ENCODE results near the gene SELENOH. TPM values are rescaled to one million over a fixed set of nuclear protein-coding genes. Genes with fewer than 3 reads are reported as not detected.

Gene SELENOH
- total RNA-seq, 1 experiment from 2014 or later, result 112 TPM

GRCh38 chr11:57778318-57779037, 37.2 kb downstream of the SELENOH start:
- H3K9me3 ChIP-seq (ENCODE audit: control insufficient read depth, insufficient read depth, low read depth, low read length), result no peaks in the 10 kb centered on the region
- ATAC-seq, result peak; percentile 94
- peak; percentile 78 for DNase-seq (ENCODE audit: low read depth, low spot score)
- intact Hi-C loops (cut with micrococcal nuclease; ENCODE audit: unreplicated experiment), result no loop called here
- in situ Hi-C loops (cut with HindIII; ENCODE audit: low pct_unique_long_range_greater_than_20kb, low sequenced_read_pairs), result no loop called here
- H3K4me1 ChIP-seq (ENCODE audit: control insufficient read depth, insufficient read depth, low read length), result peaks cover 86% of the 10 kb centered on the region
- H3K27ac ChIP-seq (ENCODE audit: low read length), result peak overlapping the region; percentile 99
- no peaks in the 10 kb centered on the region; the same call in 1 of the 2 replicates for H3K36me3 ChIP-seq (ENCODE audit: control insufficient read depth, insufficient read depth, low read length)
- TF ChIP-seq REST (IDR thresholded peaks at IDR 0.05; ENCODE audit: insufficient read depth in 1 of 2, low read depth in 2 of 2, low read length in 1 of 2) (no peak), SIN3A (IDR thresholded peaks at IDR 0.05; ENCODE audit: borderline replicate concordance, insufficient read depth, low read depth, low read length) (peak; percentile 87; the same call in 1 of the 2 replicates), POLR2AphosphoS5 (IDR thresholded peaks at IDR 0.05; ENCODE audit: low read depth, low read length) (peak; percentile 82), TCF7L2 (IDR thresholded peaks at IDR 0.05; ENCODE audit: low read depth, low read length) (peak; percentile 60; the same call in 1 of the 2 replicates)
- no TSS peak for BruUV-seq (replicated peaks)
- POLR2A ChIA-PET, result interaction anchor here (0.6 to 2.1 kb wide), 8 partner anchors 9 to 456 kb away, joined by 3 to 22 read pairs (median 4); partner anchors contain the start of gene CTNND1
- CTCF ChIA-PET, result interaction anchor here (0.6 to 0.9 kb wide), 4 partner anchors 14 to 27 kb away, joined by 3 to 6 read pairs (median 4); partner anchors contain the start of gene BTBD18
- no peaks in the 10 kb centered on the region for H3K27me3 ChIP-seq (ENCODE audit: control insufficient read depth, insufficient read depth, low read length)
- peak overlapping the region; percentile 30 to 43 for H3K4me3 ChIP-seq (ENCODE audit: low read depth in 2 of 2, low read length in 2 of 2)

- DNase-seq (ENCODE audit: low read depth, low spot score) (no peak), ATAC-seq (peak; percentile 54; the same call in 1 of the 2 replicates)
- Histone ChIP-seq H3K4me1 (ENCODE audit: control insufficient read depth, insufficient read depth, low read length) (peaks cover 81% of the 10 kb centered on the region), H3K4me3 (ENCODE audit: low read depth in 2 of 2, low read length in 2 of 2) (peak overlapping the region; percentile 30 to 43), H3K27me3 (ENCODE audit: control insufficient read depth, insufficient read depth, low read length) (no peaks in the 10 kb centered on the region), H3K36me3 (ENCODE audit: control insufficient read depth, insufficient read depth, low read length) (no peaks in the 10 kb centered on the region; the same call in 1 of the 2 replicates), H3K9me3 (ENCODE audit: control insufficient read depth, insufficient read depth, low read depth, low read length) (no peaks in the 10 kb centered on the region), H3K27ac (ENCODE audit: low read length) (peak overlapping the region; percentile 99)
- in situ Hi-C loops (cut with HindIII; ENCODE audit: low pct_unique_long_range_greater_than_20kb, low sequenced_read_pairs), result no loop called here
- POLR2A ChIA-PET, result interaction anchor here (0.7 to 2.1 kb wide), 3 partner anchors 11 to 24 kb away, joined by 3 to 22 read pairs (median 3); partner anchors contain the start of gene CTNND1
- CTCF ChIA-PET, result interaction anchor here (0.8 to 1.2 kb wide), 2 partner anchors 20 to 28 kb away, joined by 4 read pairs; partner anchors contain the start of gene BTBD18
- intact Hi-C loops (cut with micrococcal nuclease; ENCODE audit: unreplicated experiment), result no loop called here
- no peak for TF ChIP-seq REST (IDR thresholded peaks at IDR 0.05; ENCODE audit: insufficient read depth in 1 of 2, low read depth in 2 of 2, low read length in 1 of 2)
- peak; percentile 83 for TF ChIP-seq TCF7L2 (IDR thresholded peaks at IDR 0.05; ENCODE audit: low read depth, low read length)
- no TSS peak for BruUV-seq (replicated peaks)
Observed at GRCh38 chr11:57779276-57779675, 38.0 kb downstream of the SELENOH start.
